Ascending aorta (tissue), 2 donors: ENCODE measurements around the gene ZNF708. TPM values are rescaled to one million over a fixed set of nuclear protein-coding genes. Genes with fewer than 3 reads are reported as not detected.

Experiments
- DNase-seq, 2 donors: peaks; one replicate each; pipeline ENCODE4 v3.0.0-alpha.2; 2019; ENCODE audit warnings: low spot score in 2 of 2
- H3K27ac ChIP-seq, 2 donors: fragments of 200-600 bp; sonication (generic); one replicate each; pipeline ENCODE4 v1.5.1; 2016 to 2017; ENCODE audit warnings: mild to moderate bottlenecking in 1 of 2
- H3K27me3 ChIP-seq: fragments of 200-600 bp; sonication (generic); one replicate; pipeline ENCODE4 v1.5.1; 2017
- H3K36me3 ChIP-seq, 2 donors: fragments of 200-600 bp; sonication (generic); one replicate each; pipeline ENCODE4 v1.5.1; 2016
- H3K4me1 ChIP-seq, 2 donors: fragments of 200-600 bp; sonication (generic); one replicate each; pipeline ENCODE4 v1.5.1; 2016 to 2017; ENCODE audit warnings: mild to moderate bottlenecking in 1 of 2
- H3K4me3 ChIP-seq, 2 donors: fragments of 200-600 bp; sonication (generic); one replicate each; pipeline ENCODE4 v1.5.1; 2016 to 2017; ENCODE audit warnings: mild to moderate bottlenecking in 1 of 2
- H3K9me3 ChIP-seq, 2 donors: fragments of 200-600 bp; sonication (generic); one replicate each; pipeline ENCODE4 v1.5.1; 2016
- intact Hi-C: fragments of 100-400 bp; cut with DNase I; formaldehyde crosslinking; loops from one replicate; pipeline ENCODE4 v1.15.1; 2023
- total RNA-seq: library from RNA; depleted of rRNA; stranded (reverse); fragments of >200 nt; gene quantifications from one replicate; pipeline ENCODE4 v1.1.0, GENCODE V29; 2016
- TF ChIP-seq, protein P1 (sequence below), 3 experiments: fragments of 200-600 bp in 2 of 3; fragments of 450-650 bp in 1 of 3; sonication (generic) in 2 of 3; IDR thresholded peaks; one replicate each; pipeline ENCODE4 v1.5.1; 2016 to 2019; ENCODE audit warnings: antibody characterized with exemption in 3 of 3, mild to moderate bottlenecking in 1 of 3, moderate library complexity in 1 of 3

ZNF708 gene
- total RNA-seq, 1 donor from 2014 or later: 11.0 TPM

GRCh38 chr19:21256722-21257121 lies 72.5 kb downstream of the ZNF708 start:
- DNase-seq: no peak
- intact Hi-C loops: no loop called here
- no peak overlapping the region for H3K27ac ChIP-seq
- no peaks in the 10 kb centered on the region for H3K36me3 ChIP-seq
- H3K4me1 ChIP-seq: no peaks in the 10 kb centered on the region
- H3K27me3 ChIP-seq: no peaks in the 10 kb centered on the region
- H3K4me3 ChIP-seq: no peak overlapping the region
- H3K9me3 ChIP-seq: no peaks in the 10 kb centered on the region
- TF ChIP-seq, protein P1, sequence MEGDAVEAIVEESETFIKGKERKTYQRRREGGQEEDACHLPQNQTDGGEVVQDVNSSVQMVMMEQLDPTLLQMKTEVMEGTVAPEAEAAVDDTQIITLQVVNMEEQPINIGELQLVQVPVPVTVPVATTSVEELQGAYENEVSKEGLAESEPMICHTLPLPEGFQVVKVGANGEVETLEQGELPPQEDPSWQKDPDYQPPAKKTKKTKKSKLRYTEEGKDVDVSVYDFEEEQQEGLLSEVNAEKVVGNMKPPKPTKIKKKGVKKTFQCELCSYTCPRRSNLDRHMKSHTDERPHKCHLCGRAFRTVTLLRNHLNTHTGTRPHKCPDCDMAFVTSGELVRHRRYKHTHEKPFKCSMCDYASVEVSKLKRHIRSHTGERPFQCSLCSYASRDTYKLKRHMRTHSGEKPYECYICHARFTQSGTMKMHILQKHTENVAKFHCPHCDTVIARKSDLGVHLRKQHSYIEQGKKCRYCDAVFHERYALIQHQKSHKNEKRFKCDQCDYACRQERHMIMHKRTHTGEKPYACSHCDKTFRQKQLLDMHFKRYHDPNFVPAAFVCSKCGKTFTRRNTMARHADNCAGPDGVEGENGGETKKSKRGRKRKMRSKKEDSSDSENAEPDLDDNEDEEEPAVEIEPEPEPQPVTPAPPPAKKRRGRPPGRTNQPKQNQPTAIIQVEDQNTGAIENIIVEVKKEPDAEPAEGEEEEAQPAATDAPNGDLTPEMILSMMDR (IDR thresholded peaks at IDR 0.05): no peak

Other genes with a start within 250 kb of the ZNF708 start
- gene ZNF714, start 247.2 kb downstream of the ZNF708 start, total RNA-seq: 10.6 TPM
- 10.2 TPM for gene ZNF431, start 187.4 kb downstream of the ZNF708 start, total RNA-seq
- 1.5 TPM for gene ZNF738, start 29.6 kb upstream of the ZNF708 start, total RNA-seq
- 13.0 TPM for gene ZNF493, start 67.7 kb upstream of the ZNF708 start, total RNA-seq
- 1.9 TPM for gene ZNF429, start 176.2 kb upstream of the ZNF708 start, total RNA-seq